ENCODE measurements around the gene CNOT6L.
"Not testable (repeated sequence)": the region's sequence is repeated elsewhere in the genome, so short reads cannot be mapped to it uniquely, and the experiment has no call there.

CNOT6L gene

DNA sequence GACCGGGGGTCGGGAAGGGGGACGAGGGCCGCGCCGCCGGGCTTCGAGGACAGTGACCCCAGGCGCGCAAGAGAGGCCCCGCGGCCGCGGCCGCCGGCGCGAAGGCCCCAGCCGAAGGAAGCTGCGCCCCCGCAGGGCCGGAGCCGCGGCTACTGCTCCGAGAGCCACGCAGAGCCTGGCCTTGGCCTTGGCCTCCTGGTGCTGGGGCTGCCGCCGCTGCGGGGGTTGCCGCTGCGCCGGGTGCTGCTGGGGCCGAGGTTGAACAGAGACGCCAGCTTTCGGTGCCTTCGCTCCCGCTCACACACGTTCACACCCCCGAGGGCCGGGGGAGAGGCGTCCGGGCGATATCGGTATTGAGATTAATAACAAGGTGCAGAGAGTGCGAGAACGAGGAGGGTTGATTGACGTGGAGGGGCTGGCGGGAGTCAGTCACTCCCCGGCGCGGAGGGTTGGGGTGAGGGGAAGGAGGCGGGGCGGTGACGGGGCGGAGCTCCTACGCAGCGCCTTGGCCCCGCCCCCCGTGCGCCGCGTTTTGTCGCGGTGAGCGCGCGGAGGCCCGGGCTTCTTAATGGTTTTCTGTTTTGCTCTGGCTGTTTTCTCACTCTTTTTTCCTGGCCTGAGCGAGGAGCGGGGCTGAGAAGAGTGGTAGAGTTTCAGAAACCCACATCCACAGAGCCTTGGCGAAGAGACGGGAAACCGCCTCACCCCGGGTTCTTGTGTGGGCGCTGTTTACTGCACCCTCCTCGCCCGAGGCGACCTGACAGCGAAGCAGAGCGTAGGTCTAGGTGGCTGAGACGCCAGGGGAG lies 878 bp upstream of the CNOT6L start:
- DNase-seq = peak; percentile 96

- peak; percentile 42 for DNase-seq
Measured at GRCh38 chr4:77819404-77819842, 255 bp upstream of the CNOT6L start.

DNA sequence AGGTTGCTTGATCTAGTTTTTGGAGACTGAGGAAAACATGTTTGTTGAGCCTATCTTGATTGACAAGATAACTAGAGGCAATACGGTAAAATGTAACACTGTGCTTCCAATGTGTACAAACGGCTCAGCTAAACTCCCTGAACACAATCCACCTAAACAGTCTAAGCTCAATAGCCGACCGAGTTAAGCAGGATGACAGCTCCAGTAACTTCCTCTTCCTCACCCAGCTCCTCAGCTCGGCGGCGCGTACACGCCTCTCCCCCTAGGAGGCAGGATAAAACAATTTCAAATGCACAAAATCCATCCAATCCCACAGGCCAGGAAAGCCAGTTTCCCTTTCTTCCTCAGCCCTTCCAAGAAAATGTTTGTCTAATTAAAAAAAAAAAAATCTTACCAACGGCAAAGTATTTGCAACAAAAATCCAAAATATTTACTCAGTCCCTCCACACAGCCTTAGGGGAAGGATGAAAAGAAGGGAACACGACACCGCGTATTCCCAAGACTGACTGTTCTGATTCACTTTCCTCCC lies 1.0 kb downstream of the CNOT6L start:
- peak; percentile 62 for DNase-seq

DNA sequence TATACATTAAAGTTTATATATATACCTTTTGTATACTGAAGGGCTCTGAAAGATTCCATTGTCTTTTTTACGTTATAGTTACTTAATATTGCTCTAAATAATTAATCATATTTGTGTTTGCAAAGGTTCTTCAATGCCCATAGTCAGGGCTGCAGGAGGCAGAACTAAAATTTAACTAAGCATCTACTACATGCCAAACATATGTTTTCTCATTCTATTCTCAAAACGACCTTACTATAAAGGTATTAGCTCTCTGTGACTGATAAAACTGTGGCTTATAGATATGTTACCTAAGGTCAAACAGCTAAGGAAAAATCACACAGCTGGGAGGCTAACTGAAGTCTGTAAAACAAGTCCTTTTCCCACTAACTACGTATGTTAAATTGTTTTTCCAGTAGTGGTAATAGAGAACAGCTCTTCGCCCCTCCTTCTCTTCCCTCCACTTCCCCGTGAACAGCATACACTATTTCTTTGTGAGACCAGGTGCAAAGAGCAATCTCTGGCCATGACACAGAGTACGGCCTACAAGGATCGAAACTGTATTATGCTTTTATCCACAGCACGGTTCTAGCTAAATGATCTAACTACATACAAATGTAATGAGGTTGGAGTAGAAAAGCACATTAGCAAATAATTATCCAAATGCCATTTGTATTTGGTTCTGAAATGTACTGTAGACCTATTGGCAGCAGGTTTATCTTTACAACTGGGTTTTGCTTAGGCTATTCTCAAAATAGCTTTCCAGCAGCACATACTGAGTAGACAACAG lies 1.7 kb downstream of the CNOT6L start:
- DNase-seq = no peak

DNA sequence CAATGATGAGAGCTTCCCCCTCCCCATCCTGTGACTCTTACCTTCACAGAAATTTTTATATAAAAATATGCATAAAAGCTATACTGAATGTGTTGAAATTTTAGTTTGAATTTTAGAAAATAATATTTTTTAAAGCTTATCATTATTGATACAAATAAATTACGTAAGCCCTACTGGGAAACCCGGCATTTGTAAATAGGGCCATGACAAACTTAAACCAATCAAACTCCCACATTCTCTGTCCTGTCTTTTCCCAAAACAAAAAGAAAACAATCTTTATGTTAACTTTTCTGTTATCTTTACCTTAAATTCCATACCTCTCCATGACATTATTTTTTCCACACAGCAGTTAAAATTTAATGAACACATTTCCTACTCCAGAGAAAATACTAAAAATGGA lies 2.6 kb downstream of the CNOT6L start:
- DNase-seq = no peak

DNA sequence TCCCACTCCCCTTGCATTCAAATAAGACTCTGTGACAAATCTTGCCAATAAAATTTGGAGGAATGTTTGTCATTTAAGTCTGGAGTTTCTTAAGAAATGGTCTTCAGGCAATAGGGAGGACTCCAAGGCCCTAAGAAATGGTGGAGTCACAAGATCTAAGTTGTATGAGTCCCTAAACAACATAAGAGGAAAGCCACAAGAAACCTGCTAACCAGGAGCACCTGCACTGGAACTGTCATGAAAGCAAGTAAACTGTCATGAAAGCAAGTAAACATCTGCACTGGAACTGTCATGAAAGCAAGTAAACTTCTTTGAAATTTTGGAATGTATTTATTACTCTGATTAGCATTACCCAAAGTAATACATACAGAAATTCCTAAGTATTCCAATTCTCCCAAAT lies 3.5 kb downstream of the CNOT6L start:
- no peak for DNase-seq

DNA sequence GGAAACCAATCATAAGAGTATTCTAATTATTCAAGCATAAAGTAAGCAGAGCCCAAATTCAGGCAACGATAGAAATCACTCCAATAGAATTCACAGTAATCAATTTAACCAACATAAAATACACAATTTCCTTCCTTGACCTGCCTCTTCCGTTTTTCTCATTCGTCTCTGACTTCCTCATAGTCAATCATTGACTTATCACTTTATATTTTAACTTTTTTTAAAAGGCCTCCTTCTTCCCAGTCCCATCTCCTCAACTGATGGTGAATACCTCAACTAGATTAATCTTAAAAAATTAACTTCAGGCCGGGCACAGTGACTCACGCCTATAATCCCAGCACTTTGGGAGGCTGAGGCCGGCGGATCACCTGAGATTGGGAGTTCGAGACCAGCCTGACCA lies 13.3 kb downstream of the CNOT6L start:
- no peak for DNase-seq

DNA sequence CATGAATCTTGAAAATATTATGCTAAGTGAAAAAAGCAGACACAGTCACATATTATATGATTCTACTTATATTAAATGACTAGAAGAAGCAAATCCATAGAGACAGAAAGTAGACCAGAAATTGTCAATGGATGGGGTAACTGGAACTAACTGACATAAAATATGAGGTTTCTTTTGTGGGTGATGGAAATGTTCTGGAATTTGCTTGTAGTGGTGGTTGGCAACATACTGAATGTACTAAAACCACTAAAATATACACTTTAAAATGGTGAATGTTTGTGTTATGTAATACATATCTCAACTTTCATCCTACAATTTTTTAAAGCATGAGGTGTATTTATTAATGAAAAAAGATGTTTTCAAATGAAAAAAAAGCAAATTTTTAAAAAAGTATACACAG lies 14.7 kb downstream of the CNOT6L start:
- DNase-seq = no peak

DNA sequence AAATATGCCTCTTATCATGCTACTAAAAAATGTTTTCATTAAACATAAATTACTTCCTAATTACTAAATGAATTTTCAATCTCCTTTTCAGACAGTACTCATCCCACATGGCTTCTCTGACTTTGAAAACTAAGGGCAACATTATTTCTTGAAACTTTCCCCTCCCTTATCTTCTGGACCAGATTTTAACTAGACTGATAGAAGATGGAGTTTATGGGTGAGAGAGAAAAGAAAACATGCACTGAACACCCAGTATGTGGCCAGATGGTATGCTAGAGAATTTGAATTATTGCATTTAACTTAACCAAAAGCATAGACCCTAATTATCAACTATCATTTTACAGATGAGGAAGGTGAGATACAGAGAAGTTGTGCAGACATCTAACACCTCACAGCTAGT lies 16.8 kb downstream of the CNOT6L start:
- no peak for DNase-seq

DNA sequence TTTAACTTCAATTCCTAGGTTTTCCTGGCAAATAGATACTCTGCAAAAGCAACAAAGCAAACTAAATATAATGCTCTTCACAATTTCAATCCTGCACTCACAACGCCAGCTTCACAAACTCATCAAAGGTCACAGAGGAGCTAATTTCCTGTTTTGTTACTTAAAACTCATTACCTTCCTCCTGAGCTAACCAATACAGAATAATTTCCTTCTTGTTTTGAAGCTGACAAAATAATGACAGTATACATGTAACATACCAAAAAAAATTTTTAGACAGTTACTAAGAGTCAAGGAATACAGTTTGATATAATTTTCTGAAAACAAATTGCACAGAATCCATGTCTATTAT lies 17.9 kb downstream of the CNOT6L start:
- DNase-seq = no peak

- no peak for DNase-seq
Measured at GRCh38 chr4:77800483-77801259, 18.5 kb downstream of the CNOT6L start.

DNA sequence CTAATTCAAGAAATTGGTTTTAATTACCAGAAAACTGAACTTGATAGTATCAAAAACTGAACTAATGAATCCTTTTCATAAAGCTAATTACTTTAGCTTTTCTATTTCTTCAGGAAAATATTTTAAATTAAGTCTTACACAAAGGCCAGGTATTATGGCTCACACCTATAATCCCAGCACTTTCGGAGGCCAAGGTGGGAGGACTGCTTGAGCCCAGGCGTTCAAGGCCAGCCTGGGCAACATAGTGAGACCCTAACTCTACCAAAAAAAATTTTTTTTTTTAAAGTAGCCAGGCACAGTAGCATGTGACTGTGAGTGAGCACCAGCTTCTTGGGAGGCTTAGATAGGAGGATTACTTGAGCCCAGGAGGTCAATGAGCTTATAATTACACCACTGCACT lies 19.1 kb downstream of the CNOT6L start:
- DNase-seq = no peak

DNA sequence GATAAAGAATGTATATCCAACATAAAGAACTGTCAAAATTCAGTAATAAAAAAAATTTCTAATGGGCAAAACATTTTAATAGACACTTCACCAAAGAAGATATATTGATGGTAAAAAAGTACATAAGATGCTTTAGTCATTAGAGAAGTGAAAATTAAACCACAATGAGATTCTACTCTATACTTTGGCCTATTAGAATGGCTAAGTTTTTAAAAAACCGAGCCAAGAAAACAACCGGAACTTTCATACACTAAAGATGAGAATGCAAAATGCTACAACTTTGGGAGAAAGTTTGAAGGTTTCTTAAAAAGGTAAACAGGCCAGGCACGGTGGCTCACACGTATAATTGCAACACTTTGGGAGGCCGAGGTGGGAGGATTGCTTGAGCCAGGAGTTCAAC lies 20.8 kb downstream of the CNOT6L start:
- DNase-seq = no peak

DNA sequence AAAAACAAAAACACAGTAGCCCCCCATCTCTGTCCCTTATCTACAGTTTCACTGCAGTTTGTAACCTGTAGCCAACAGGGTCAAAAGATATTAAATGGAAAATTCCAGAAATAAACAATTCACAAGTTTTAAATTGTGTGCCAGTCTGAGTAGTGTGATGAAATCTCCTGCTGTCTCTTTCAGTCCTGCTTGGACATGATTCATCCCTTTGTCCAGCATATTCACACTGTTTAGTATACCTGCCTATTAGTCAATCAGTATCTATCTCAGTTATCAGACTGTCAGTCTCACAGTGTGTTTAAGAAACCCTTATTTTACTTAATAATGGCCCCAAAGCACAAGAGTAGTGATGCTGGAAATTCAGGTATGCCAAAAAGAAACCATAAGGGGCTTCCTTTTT lies 21.9 kb downstream of the CNOT6L start:
- no peak for DNase-seq

DNA sequence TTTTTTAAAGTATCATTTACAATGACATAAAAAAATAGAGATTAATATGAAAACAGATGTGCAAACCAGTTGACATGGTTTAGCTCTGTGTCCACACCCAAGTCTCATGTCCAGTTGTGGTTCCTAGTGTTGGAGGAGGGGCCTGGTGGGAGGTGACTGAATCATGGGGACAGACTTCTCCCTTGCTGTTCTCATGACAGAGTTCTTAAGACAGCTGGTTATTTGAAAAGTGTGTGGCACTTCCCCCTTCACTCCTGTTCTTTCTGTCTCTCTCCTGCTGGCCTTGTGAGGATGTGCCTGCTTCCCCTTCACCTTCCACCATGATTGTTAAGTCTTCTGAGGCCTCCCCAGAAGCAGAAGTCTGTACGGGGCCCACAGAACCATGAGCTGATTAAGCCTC lies 23.8 kb downstream of the CNOT6L start:
- DNase-seq = no peak

- DNase-seq = no peak
Measured at GRCh38 chr4:77790146-77790545, 29.0 kb downstream of the CNOT6L start.

- no peak for DNase-seq
Measured at GRCh38 chr4:77788990-77789389, 30.2 kb downstream of the CNOT6L start.

DNA sequence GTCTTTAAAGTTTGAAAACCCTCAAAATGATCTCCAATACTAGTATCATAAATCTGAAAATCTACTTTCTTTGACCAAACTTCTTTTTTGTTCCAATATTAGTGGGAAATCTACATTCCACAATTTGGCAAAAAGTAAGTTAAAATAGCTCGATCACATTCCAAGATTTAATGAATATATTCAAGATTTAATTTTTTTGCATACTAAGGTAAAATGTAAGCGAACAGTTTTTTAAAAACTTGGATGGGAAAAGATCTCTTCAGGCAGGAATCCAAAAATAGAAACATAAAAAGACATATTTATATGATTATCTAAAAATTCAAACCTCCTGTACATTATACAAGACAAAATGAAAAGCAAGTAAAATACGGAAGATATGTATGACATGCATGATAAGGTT lies 31.2 kb downstream of the CNOT6L start:
- DNase-seq = no peak

GRCh38 chr4:77785669-77786068 lies 33.5 kb downstream of the CNOT6L start:
- no peak for DNase-seq

DNA sequence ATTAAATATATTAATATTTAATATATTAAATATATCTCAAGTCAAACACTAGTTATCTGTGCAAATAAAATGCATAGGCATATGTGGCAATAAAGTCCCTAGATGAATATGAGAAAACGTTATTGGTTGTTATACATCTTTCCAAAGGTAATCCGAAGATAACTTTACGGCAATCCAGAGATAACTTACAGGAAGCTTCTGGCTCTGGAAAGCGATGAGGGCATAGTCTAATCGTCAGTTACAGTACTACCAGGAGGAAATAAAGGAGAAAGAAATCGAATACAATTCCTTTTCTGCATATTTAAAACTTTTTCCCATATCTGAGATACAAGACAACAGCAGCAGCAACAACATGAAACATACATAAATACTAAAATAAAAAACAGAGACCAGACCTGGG lies 35.3 kb downstream of the CNOT6L start:
- no peak for DNase-seq

- DNase-seq = no peak
Measured at GRCh38 chr4:77782102-77782835, 36.9 kb downstream of the CNOT6L start.

DNA sequence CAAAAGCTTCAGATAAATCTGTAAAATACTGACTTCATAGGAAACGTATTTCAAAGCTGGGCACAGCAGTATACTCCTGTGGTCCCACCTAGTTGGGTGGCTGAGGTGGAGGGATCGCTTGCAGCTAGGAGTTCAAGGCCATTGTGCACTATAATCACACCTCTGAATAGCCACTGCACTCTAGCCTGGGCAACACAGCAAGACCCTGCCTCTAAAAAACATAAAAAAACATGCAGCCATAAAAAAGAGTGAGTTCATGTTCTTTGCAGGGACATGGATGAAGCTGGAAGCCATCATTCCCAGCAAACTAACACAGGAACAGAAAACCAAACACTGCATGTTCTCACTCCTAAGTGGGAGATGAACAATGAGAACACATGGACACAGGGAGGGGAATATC lies 38.4 kb downstream of the CNOT6L start:
- DNase-seq = not testable (repeated sequence)
